Right renal pelvis (tissue), 4 donors: ENCODE data around the gene ATOH8. TPM values are rescaled to one million over a fixed set of nuclear protein-coding genes. Genes with fewer than 3 reads are reported as not detected.

Experiments
- DNase-seq, 4 donors: peaks; one replicate each; pipeline ENCODE4 v3.0.0-alpha.2; 2013; ENCODE audit warnings: low read depth in 4 of 4, low spot score in 3 of 4, missing footprints in 1 of 4
- polyA plus RNA-seq, 4 donors: library from polyadenylated mRNA; unstranded; fragments of 120-200 nt; gene quantifications; one replicate each; pipeline ENCODE4 v1.2.1, GENCODE V29; 2013; ENCODE audit not compliant: insufficient read length in 4 of 4

ATOH8 gene
- polyA plus RNA-seq, 4 donors, result 12.0 to 17.1 (median 13.4) TPM

DNA sequence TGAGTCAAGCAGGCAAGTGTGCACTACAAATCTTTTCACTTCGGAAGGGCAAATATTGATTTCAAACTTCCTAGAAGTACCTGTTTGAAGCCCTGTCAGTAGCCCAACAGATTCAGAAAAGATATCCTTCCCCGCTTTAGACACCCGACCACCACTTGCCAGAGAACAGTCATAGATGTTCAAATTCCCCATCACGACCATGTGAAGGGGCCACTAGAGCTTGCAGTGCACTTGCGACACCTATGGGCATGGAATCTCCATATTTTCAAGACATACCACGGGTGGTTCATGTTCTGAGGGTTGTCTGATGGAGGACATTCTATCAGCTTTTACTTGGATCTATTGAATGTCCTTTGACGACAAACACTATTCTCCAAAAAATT, 35.8 kb upstream of the ATOH8 start:
- DNase-seq, result no peak

DNA sequence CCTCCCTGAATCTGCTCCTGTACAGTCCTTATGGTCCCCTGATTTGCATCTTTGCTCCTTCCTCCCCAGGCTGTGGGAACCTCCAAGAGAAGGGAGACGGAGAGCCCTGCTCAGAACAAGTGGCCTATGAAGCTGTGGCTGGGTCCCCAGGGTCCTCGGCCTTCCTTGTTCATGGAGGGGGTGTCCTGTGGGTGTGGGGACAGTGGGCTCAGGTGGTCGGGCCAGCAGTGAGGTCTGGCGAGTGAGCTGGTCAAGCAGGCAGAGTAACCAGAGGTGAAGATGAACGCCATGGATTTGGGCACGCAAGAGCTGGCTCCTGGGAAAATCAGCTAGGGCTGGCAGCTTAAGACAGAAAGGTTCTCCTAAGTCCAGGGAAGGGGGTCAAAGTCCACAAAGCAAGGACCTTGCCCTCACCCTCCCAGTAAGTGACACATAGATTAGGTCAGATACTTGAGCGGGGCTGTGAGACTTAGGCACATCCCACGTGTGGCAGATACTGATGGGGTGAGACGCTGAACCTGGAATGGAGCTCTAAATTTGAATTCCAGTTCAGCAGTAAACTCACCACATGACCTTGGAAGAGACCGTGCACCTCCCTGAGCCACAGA, 34.8 kb upstream of the ATOH8 start:
- no peak for DNase-seq

GRCh38 chr2:85719609-85720240, 34.1 kb upstream of the ATOH8 start:
- no peak for DNase-seq

DNA sequence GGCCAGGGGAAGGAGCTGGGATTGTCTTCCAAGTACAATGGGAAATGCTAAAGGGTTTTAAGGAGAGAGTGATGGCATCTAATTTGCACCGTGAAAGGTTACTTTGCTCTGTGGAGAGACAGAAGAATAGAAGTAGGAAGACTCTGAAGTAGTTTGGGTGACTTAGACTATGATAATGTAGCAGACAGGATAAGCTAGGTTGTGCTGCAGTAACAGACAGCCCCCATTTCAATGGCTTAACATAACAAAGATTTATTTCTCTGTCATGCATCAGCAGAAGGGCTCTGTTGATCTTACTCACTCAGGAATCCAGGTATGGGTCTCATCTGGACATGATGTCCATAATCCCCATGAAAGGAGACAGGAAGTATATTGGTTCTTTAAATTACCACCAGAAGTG, 33.3 kb upstream of the ATOH8 start:
- DNase-seq, result no peak

- no peak for DNase-seq
These were observed 32.1 kb upstream of the ATOH8 start for GRCh38 chr2:85721641-85722040.

DNA sequence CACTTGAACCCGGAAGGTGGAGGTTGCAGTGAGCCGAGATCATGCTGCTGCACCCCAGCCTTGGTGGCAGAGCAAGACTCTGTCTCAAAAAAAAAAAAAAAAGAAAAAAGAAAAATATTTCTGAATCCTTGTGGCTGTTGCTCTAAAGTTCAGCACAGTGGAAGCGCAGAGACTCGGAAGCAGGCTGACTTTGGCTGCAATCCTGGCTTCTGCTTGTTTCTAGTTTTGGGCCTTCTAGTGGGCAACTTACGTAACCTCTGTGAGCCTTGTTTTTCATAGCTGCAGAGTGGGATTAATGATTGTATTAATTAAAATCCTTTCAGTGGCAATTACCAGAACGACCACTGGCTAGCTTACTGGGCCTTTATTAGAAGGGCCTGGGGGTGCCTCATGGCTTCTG, 31.3 kb upstream of the ATOH8 start:
- no peak for DNase-seq

- no peak for DNase-seq
These were observed 30.0 kb upstream of the ATOH8 start for GRCh38 chr2:85723707-85724360.

GRCh38 chr2:85724731-85725181, 29.0 kb upstream of the ATOH8 start:
- no peak for DNase-seq

- DNase-seq, result no peak
These were observed 28.3 kb upstream of the ATOH8 start for GRCh38 chr2:85725451-85725850.

GRCh38 chr2:85727798-85728197, 26.0 kb upstream of the ATOH8 start:
- no peak for DNase-seq

DNA sequence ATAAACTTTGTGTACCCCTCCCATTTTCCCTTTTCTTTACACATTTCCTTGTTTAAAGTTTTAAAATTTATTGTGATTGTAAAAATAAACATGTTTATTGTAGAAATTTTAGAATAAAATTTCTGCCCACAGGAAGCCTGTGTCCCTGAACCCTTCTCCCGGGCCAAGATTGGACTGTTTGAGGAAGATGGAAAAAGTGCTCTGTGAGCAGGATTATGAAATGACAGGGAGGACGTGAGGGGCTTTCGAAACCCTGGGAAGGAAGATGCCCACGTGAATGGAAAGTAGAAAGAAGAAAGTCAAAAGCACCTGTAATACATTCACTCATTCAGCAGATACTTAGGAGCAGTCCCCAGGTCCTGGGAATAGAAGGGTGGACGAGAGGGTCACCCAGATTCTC, 25.4 kb upstream of the ATOH8 start:
- DNase-seq, result no peak

- DNase-seq, result peak in 3 of 4 donors; percentile 64 to 79 (median 75)
These were observed 24.6 kb upstream of the ATOH8 start for GRCh38 chr2:85728883-85729824.

- DNase-seq, result no peak
These were observed 23.8 kb upstream of the ATOH8 start for GRCh38 chr2:85729825-85730510.

GRCh38 chr2:85730686-85731230, 23.0 kb upstream of the ATOH8 start:
- no peak for DNase-seq

DNA sequence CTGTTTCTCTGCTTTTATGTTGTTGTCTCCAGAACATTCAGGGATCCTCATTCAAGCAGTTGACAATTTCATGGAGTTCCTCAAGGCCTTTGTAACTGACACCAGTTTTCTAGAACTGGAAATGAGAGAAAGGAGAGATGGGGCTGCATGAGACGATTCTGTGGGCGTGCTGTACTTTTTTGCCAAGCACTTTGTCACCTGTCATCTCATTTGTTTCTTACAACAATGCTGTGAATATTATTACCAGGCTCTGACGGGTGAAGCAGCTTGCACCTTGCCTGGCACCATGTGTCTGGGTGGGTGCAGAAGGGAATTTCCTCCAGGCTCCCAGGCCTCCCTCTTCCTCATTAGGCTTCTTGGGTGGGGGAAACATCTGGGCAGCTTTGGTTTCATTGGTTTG, 22.2 kb upstream of the ATOH8 start:
- DNase-seq, result no peak

GRCh38 chr2:85732467-85733120, 21.2 kb upstream of the ATOH8 start:
- no peak for DNase-seq

DNA sequence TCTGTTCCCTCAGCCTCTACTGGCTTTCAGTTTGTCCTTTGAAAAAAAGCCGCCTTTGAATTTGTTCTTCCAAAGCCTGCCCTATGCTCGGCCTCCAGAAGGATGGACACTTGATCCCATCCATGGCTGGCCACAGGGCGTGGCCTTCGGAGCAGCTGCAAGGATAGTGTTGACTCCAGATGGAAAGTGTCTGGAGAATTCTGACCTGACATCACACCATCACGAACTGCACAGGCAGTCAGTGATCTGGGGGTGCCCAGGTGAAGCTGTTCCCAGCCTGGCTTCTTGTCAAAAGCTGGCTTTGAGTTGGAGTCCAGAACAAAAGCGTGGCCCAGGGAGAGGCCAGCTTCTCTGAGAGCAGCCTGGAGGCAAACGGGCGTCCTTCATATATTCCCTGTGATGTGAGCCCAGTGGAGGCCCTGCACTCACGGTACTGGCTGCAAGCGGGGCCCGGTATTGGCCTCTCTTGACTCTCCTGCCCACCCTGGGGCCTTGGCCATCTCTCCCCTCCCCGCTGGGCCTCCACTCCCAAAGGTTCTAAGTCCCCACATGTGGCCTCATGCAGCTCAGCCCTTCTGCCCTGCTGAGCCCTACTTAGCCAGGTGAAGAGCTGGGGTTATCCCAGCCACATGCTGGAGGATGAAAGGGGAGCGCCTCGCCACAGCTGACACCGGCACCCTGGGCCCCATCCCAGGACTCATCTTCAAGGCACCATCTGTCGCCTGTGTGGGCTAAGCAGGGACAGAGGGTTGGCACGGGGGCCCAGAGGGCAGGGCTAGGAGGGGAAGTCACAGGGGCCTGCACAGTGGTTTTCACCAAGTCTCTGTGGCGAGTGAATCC, 20.4 kb upstream of the ATOH8 start:
- DNase-seq, result no peak

GRCh38 chr2:85734015-85734414, 19.8 kb upstream of the ATOH8 start:
- no peak for DNase-seq
